ENCODE results near the gene TRIM3.

DNA sequence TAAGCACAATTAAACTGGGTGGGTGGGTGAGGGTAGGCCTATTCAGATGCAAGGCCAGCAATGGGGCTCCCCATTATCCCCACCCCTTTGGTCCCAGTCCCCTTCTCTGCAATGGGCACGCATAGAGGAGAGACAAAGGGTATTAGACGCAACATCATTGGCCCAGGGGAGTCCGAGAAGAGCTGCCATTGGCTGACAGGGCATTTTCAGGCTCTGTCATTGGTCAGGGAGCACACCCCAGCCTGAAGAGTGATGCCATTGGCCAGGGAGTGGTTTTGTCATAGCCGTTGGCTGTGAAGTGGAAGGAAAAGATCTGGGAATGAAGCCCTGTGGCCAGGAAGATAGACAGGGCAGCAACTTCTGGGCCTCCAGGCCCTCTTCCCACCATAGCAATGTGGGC, 2.8 kb upstream of the TRIM3 start:
- TF ChIP-seq, protein P1, sequence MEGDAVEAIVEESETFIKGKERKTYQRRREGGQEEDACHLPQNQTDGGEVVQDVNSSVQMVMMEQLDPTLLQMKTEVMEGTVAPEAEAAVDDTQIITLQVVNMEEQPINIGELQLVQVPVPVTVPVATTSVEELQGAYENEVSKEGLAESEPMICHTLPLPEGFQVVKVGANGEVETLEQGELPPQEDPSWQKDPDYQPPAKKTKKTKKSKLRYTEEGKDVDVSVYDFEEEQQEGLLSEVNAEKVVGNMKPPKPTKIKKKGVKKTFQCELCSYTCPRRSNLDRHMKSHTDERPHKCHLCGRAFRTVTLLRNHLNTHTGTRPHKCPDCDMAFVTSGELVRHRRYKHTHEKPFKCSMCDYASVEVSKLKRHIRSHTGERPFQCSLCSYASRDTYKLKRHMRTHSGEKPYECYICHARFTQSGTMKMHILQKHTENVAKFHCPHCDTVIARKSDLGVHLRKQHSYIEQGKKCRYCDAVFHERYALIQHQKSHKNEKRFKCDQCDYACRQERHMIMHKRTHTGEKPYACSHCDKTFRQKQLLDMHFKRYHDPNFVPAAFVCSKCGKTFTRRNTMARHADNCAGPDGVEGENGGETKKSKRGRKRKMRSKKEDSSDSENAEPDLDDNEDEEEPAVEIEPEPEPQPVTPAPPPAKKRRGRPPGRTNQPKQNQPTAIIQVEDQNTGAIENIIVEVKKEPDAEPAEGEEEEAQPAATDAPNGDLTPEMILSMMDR (IDR thresholded peaks at IDR 0.05) = no peak
- no peak for TF ChIP-seq POLR2A (IDR thresholded peaks at IDR 0.05)
